ENCODE measurements around the gene KAZALD1. TPM values are rescaled to one million over a fixed set of nuclear protein-coding genes. Genes with fewer than 3 reads are reported as not detected.

KAZALD1 gene
- total and polyA plus RNA-seq, 10 donors: 11.6 to 67.3 (median 31.0) TPM

DNA sequence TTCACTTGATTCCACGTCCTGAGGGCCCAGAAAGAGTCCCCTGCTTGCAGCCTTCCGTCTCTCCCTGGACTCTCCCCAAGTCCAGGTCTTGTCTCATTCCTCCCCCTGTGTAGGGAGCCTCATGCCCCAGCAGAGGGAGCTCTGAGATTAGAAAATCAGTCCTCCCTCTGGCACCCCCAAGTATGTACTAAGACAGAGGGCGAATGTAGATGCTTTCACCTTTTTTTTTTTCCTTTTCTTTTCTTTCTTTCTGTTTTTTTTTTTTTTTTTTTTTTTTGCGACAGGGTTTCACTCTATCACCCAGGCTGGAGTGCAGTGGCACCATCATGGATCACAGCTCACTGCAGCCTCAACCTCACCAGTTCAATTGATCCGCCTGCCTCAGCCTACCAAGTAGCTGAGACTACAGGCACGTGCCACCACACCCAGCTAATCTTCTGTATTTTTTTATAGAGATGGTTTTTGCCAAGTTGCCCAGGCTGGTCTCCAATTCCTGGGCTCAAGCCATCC is 20.5 kb upstream of the KAZALD1 start:
- TF ChIP-seq POLR2AphosphoS5 (IDR thresholded peaks at IDR 0.05) (peak in 1 of 3 donors; percentile 21), POLR2A (IDR thresholded peaks at IDR 0.05) (no peak), CTCF (IDR thresholded peaks at IDR 0.05 in 8 of 11, conservative IDR thresholded peaks at IDR 0.05 in 3 of 11) (peak; percentile 82 to 96 (median 92))
- H3K9me3 ChIP-seq: no peaks in the 10 kb centered on the region
- H3K4me3 ChIP-seq: no peak overlapping the region
- peaks cover 15 to 32% (median 25%) of the 10 kb centered on the region in 6 donors for H3K4me1 ChIP-seq
- intact Hi-C loops (cut with DNase I; ENCODE audit: low total_unique reads): no loop called here
- WGBS, 5 donors: 26 to 37% (median 27%) methylated on average over 5 to 6 of the region's 6 CpGs
- H3K27ac ChIP-seq: peak overlapping the region in 4 of 8 donors; percentile 77 to 88 (median 80)
- peak; percentile 85 for DNase-seq
- peaks cover 0 to 3% (median 0%) of the 10 kb centered on the region in 7 donors for H3K27me3 ChIP-seq (replicated peaks in 1 of 7)
- peaks cover 4 to 43% (median 35%) of the 10 kb centered on the region in 6 donors for H3K36me3 ChIP-seq

- DNase-seq: no peak
- peak overlapping the region; percentile 77 to 88 (median 82) for H3K27ac ChIP-seq
- no peaks in the 10 kb centered on the region for H3K9me3 ChIP-seq
- H3K36me3 ChIP-seq: peaks cover 0 to 35% (median 28%) of the 10 kb centered on the region in 6 donors
- peak overlapping the region in 3 of 8 donors; percentile 43 to 67 (median 54) for H3K4me3 ChIP-seq
- 60 to 81% (median 68%) methylated on average over 4 of the region's 4 CpGs for WGBS, 5 donors
- no peak for TF ChIP-seq POLR2A (IDR thresholded peaks at IDR 0.05)
- TF ChIP-seq POLR2AphosphoS5 (IDR thresholded peaks at IDR 0.05): no peak
- no peak for TF ChIP-seq CTCF (IDR thresholded peaks at IDR 0.05 in 8 of 11, conservative IDR thresholded peaks at IDR 0.05 in 3 of 11)
- H3K27me3 ChIP-seq (replicated peaks in 1 of 7): peaks cover 0 to 11% (median 3%) of the 10 kb centered on the region in 7 donors
- H3K4me1 ChIP-seq: peaks cover 15 to 32% (median 25%) of the 10 kb centered on the region in 6 donors
- intact Hi-C loops (cut with DNase I; ENCODE audit: low total_unique reads): no loop called here
These were observed 19.7 kb upstream of the KAZALD1 start for GRCh38 chr10:101042118-101042517.

DNA sequence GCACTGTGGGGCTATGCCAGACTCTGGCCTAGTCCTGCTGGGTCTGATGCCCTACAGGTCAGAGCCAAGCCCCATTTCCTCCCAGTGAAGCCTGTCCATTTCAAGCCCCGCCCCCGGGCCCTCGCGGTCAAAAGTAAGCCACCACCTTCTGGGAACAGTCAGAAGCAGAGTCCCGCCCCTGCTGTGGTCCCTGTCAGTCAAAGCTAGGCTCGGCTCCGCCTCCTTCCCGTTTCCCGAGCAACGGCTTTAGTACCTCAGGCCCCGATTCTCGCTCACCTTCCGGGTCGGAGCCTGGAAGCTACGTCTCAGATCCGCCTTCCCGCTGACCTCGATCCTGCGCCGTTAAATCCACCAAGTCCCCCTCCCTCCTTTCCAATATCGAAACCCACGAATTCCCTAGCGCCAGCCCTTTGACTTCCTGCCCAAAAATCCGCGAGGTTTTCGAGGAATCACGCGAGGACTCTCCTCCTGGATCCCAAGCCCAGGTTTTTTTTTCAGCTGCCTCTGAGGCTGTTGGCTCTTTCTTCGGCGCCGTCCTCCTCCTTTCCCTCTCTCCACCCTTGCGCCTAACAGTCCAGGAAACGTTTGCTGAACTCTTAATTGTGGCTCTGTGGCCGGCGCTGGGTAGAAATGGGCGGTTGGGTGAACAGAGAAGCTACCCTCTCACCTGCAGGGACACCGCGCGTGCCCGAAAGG is 19.0 kb upstream of the KAZALD1 start:
- TF ChIP-seq POLR2A (IDR thresholded peaks at IDR 0.05) (no peak), CTCF (IDR thresholded peaks at IDR 0.05 in 8 of 11, conservative IDR thresholded peaks at IDR 0.05 in 3 of 11) (peak in 5 of 11 experiments; percentile 7 to 32 (median 20)), POLR2AphosphoS5 (IDR thresholded peaks at IDR 0.05) (peak; percentile 79 to 88 (median 87))
- Histone ChIP-seq H3K27me3 (replicated peaks in 1 of 7) (peaks cover 0 to 18% (median 10%) of the 10 kb centered on the region in 7 donors), H3K9me3 (no peaks in the 10 kb centered on the region), H3K27ac (peak overlapping the region; percentile 77 to 88 (median 82)), H3K36me3 (peaks cover 0 to 28% (median 21%) of the 10 kb centered on the region in 6 donors), H3K4me3 (peak overlapping the region; percentile 38 to 67 (median 47)), H3K4me1 (peaks cover 15 to 32% (median 25%) of the 10 kb centered on the region in 6 donors)
- DNase-seq: peak; percentile 98
- WGBS, 5 donors: 3 to 6% (median 5%) methylated on average over 33 to 40 of the region's 40 CpGs
- intact Hi-C loops (cut with DNase I; ENCODE audit: low total_unique reads): no loop called here

DNA sequence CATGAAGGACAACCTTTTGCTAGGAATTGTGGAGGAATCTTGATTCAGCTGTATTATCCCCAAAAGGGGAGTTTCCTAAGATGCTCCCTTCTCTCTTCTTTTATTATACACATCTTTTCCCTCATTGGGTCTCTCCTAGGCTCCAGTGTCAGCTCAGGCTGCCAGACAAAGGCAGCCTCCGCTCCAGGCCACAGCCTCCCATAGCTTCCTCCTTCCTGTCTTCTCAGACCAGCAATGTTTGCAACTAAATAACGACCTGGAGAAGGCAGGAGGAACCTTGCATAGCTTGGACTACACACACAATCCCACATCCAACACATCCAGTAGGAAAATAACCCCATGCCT is 18.5 kb upstream of the KAZALD1 start:
- Histone ChIP-seq H3K27me3 (replicated peaks in 1 of 7) (peaks cover 0 to 23% (median 15%) of the 10 kb centered on the region in 7 donors), H3K4me3 (peak overlapping the region; percentile 38 to 67 (median 47)), H3K27ac (peak overlapping the region; percentile 77 to 88 (median 82)), H3K36me3 (peaks cover 0 to 23% (median 16%) of the 10 kb centered on the region in 6 donors), H3K4me1 (peaks cover 15 to 36% (median 26%) of the 10 kb centered on the region in 6 donors), H3K9me3 (no peaks in the 10 kb centered on the region)
- 13 to 23% (median 17%) methylated on average over 2 of the region's 2 CpGs for WGBS, 5 donors
- no peak for DNase-seq
- intact Hi-C loops (cut with DNase I; ENCODE audit: low total_unique reads): no loop called here
- TF ChIP-seq POLR2AphosphoS5 (IDR thresholded peaks at IDR 0.05) (no peak), CTCF (IDR thresholded peaks at IDR 0.05 in 8 of 11, conservative IDR thresholded peaks at IDR 0.05 in 3 of 11) (no peak), POLR2A (IDR thresholded peaks at IDR 0.05) (no peak)

Measured in spleen (tissue), 11 donors.